GM12878 (cell line): Measurements from ENCODE around the gene TRABD. TPM values are rescaled to one million over a fixed set of nuclear protein-coding genes. Genes with fewer than 3 reads are reported as not detected.
"Not testable (repeated sequence)": the region's sequence is repeated elsewhere in the genome, so short reads cannot be mapped to it uniquely, and the experiment has no call there.

ENCODE experiments used
- ATAC-seq: fragments of 200-7000 bp; cut with Tn5 transposase; 3 replicates; pipeline ENCODE4 v1.9.1; 2020; ENCODE audit warnings: mild to moderate bottlenecking, moderate library complexity
- BruUV-seq: library from RNA; stranded (reverse); fragments of 400-500 nt; replicated peaks from 2 replicates; lab custom pipeline; 2021; lab: Mats Ljungman, UMichigan
- CTCF ChIA-PET: fragments of 300-600 bp; sonication (Branson Sonifier 250); formaldehyde crosslinking; extraction: SDS; loops from one replicate; lab custom pipeline; 2021; ENCODE audit warnings: inconsistent platforms; lab: Yijun Ruan, JAX
- POLR2A ChIA-PET: fragments of 350-600 bp; formaldehyde crosslinking; extraction: SDS; loops from one replicate; lab custom pipeline; 2021; ENCODE audit warnings: inconsistent platforms; lab: Charles Lee
- RAD21 ChIA-PET: fragments of 300-600 bp; sonication (Branson Sonifier 250); formaldehyde crosslinking; loops from one replicate; lab custom pipeline; 2023; ENCODE audit warnings: antibody characterized with exemption; ENCODE audit not compliant: unreplicated experiment; lab: Charles Lee
- SMC1A ChIA-PET: fragments of 300-600 bp; sonication (Branson Sonifier 250); formaldehyde crosslinking; loops from one replicate; lab custom pipeline; 2023; ENCODE audit not compliant: unreplicated experiment, uncharacterized antibody; lab: Charles Lee
- DNase-seq: peaks from one replicate; pipeline ENCODE4 v3.0.0-alpha.2; 2011; ENCODE audit warnings: low read depth, low spot score
- FAIRE-seq: peaks from 3 replicates; lab custom pipeline; 2011; peaks lifted over from hg19 to GRCh38; lab: Jason Lieb, UNC
- H2AFZ ChIP-seq: 2 replicates; pipeline ENCODE4 v1.6.0; 2011; ENCODE audit warnings: low read depth, low read length, control low read depth; ENCODE audit not compliant: control insufficient read depth
- H3K27ac ChIP-seq: 2 replicates; pipeline ENCODE4 v1.5.1; 2011; ENCODE audit warnings: control low read depth; ENCODE audit not compliant: control insufficient read depth, insufficient read depth
- H3K27me3 ChIP-seq, 2 experiments: replicated peaks in 1 of 2; 2 replicates each; pipeline versions ENCODE4 v1.6.0 to v1.6.1; 2011; ENCODE audit warnings: low read length in 1 of 2; ENCODE audit not compliant: control insufficient read depth in 2 of 2, insufficient read depth in 2 of 2
- H3K36me3 ChIP-seq, 2 experiments: 2 replicates each; pipeline ENCODE4 v1.5.1; 2011; ENCODE audit warnings: low read length in 1 of 2; ENCODE audit not compliant: control insufficient read depth in 2 of 2, insufficient read depth in 2 of 2
- H3K4me1 ChIP-seq: 2 replicates; pipeline ENCODE4 v1.6.1; 2011; ENCODE audit warnings: mild to moderate bottlenecking, low read length, moderate library complexity, mixed read lengths; ENCODE audit not compliant: control insufficient read depth, insufficient read depth
- H3K4me2 ChIP-seq: 2 replicates; pipeline ENCODE4 v1.6.0; 2011; ENCODE audit warnings: control low read depth; ENCODE audit not compliant: control insufficient read depth, insufficient read depth
- H3K4me3 ChIP-seq: fragments of 200-600 bp; sonication (generic); 2 replicates; pipeline ENCODE4 v1.5.1; 2016
- H3K79me2 ChIP-seq: 2 replicates; pipeline ENCODE4 v1.6.0; 2011; ENCODE audit warnings: low read length; ENCODE audit not compliant: control insufficient read depth, insufficient read depth
- H3K9ac ChIP-seq: 2 replicates; pipeline ENCODE4 v1.8.0; 2011; ENCODE audit warnings: low read length, control low read depth, mixed read lengths; ENCODE audit not compliant: control insufficient read depth, insufficient read depth
- H3K9me3 ChIP-seq: replicated peaks from 3 replicates; pipeline ENCODE4 v1.5.1; 2011; ENCODE audit warnings: mild to moderate bottlenecking, low read length; ENCODE audit not compliant: control insufficient read depth, insufficient read depth
- H4K20me1 ChIP-seq: 2 replicates; pipeline ENCODE4 v1.6.0; 2011; ENCODE audit not compliant: control insufficient read depth, insufficient read depth
- BRCA1 ChIP-seq: IDR thresholded peaks from 2 replicates; pipeline ENCODE4 v1.6.1; 2011; ENCODE audit warnings: low read depth, low read length, improper control_type of control experiment
- HDAC2 ChIP-seq: fragments of 200-600 bp; sonication (generic); IDR thresholded peaks from 2 replicates; pipeline ENCODE4 v1.6.1; 2017
- NRF1 ChIP-seq: conservative IDR thresholded peaks from 2 replicates; pipeline ENCODE4 v1.6.1; 2011; ENCODE audit warnings: mild to moderate bottlenecking, low read depth, low read length, improper control_type of control experiment
- STAT1 ChIP-seq: fragments of 450-650 bp; conservative IDR thresholded peaks from 2 replicates; pipeline ENCODE4 v1.6.1; 2014; ENCODE audit warnings: antibody characterized with exemption, mild to moderate bottlenecking
- WGBS: methylation state at CpG from one replicate; pipeline ENCODE4 v1.1.6; 2016; ENCODE audit warnings: low lambda C conversion rate; ENCODE audit not compliant: insufficient replicate concordance, insufficient coverage; ENCODE audit errors: missing lambda C conversion rate; 5-methylcytosine and 5-hydroxymethylcytosine counted together
- in situ Hi-C: fragments of 300-500 bp; cut with MboI; formaldehyde crosslinking; loops from 9 replicates; pipeline ENCODE4 v1.14.3; 2018; ENCODE audit warnings: mixed read lengths
- intact Hi-C: fragments of 100-400 bp; cut with micrococcal nuclease; formaldehyde crosslinking; loops from one replicate; pipeline ENCODE4 v1.14.2; 2022; ENCODE audit not compliant: unreplicated experiment
- polyA plus RNA-seq, 11 experiments: library from polyadenylated mRNA; depleted of rRNA in 4 of 11; unstranded in 6 of 11; stranded (reverse) in 5 of 11; fragments of >200 nt; fragmentation: Nextera tagmentation in 4 of 11; fragmentation: Illumina TruSeq in 1 of 11; extraction: Ambion mirVana in 4 of 11; extraction: Trizol in 1 of 11; gene quantifications; 1 replicate in 1 of 11; 2 replicates in 10 of 11; pipeline versions ENCODE4 v1.2.1 to v1.2.3, GENCODE V29; 2011 to 2016; ENCODE audit warnings: inconsistent platforms in 2 of 11, missing spikeins in 2 of 11, low read depth in 1 of 11
- total RNA-seq, 4 experiments: library from RNA; depleted of rRNA in 3 of 4; stranded (reverse); fragments of >200 nt in 3 of 4; fragmentation: Illumina TruSeq in 1 of 4; extraction: Trizol in 1 of 4; gene quantifications; 2 replicates each; pipeline versions ENCODE4 v1.2.1 to v1.2.3, GENCODE V29; 2013 to 2021

TRABD gene
- total and polyA plus RNA-seq, 10 of the 15 experiments (the other 5 are each of a cell fraction or from before 2014, with no cell fraction given) = 0.43 to 116 (median 58.1) TPM

- ChIA-PET RAD21 (no interaction called here), CTCF (interaction anchor here (0.7 to 1.6 kb wide), 3 partner anchors 57 to 64 kb away, joined by 3 to 4 read pairs (median 3); no protein-coding TSS in a partner anchor), SMC1A (no interaction called here), POLR2A (no interaction called here)
- Histone ChIP-seq H3K36me3 (no peaks in the 10 kb centered on the region), H3K4me3 (no peak overlapping the region), H3K9ac (no peak overlapping the region), H3K4me1 (no peaks in the 10 kb centered on the region), H3K27me3 (no peaks in the 10 kb centered on the region; a peak in 2 of 4 replicates), H2AFZ (no peak overlapping the region), H3K79me2 (no peaks in the 10 kb centered on the region), H3K4me2 (no peak overlapping the region), H3K27ac (no peak overlapping the region), H4K20me1 (no peaks in the 10 kb centered on the region), H3K9me3 (no peaks in the 10 kb centered on the region)
- in situ Hi-C loops = loop anchor here (5.0 kb wide), 1 partner anchor 66 kb away; no protein-coding TSS in a partner anchor
- no peak for FAIRE-seq
- no peak for ATAC-seq
- BruUV-seq = no TSS peak
- no peak for TF ChIP-seq BRCA1
- TF ChIP-seq NRF1 = no peak
- TF ChIP-seq STAT1 = no peak
- TF ChIP-seq HDAC2 = no peak
- intact Hi-C loops = no loop called here
- DNase-seq = no peak
- 51% methylated on average over 26 of the region's 27 CpGs for WGBS
These were observed 39.1 kb upstream of the TRABD start for GRCh38 chr22:50146439-50147238.

GRCh38 chr22:50147258-50148165 lies 38.2 kb upstream of the TRABD start:
- H3K9me3 ChIP-seq, H3K9ac ChIP-seq, H3K27me3 ChIP-seq, DNase-seq, H2AFZ ChIP-seq, intact Hi-C loops, ATAC-seq, H4K20me1 ChIP-seq, H3K4me3 ChIP-seq, H3K36me3 ChIP-seq, H3K4me1 ChIP-seq, H3K27ac ChIP-seq, FAIRE-seq, BruUV-seq, H3K4me2 ChIP-seq, H3K79me2 ChIP-seq: not testable (repeated sequence)
- RAD21 ChIA-PET = interaction anchor here (1.1 kb wide), 1 partner anchor 45 kb away, joined by 3 read pairs; no protein-coding TSS in a partner anchor
- SMC1A ChIA-PET = interaction anchor here (0.8 to 1.5 kb wide), 2 partner anchors 54 to 79 kb away, joined by 3 read pairs; no protein-coding TSS in a partner anchor
- CTCF ChIA-PET = interaction anchor here (0.7 to 2.4 kb wide), 8 partner anchors 56 to 90 kb away, joined by 3 to 15 read pairs (median 4); no protein-coding TSS in a partner anchor
- in situ Hi-C loops = loop anchor here (5.0 kb wide), 1 partner anchor 65 kb away; no protein-coding TSS in a partner anchor
- WGBS = 60% methylated on average over 13 of the region's 26 CpGs
- POLR2A ChIA-PET = interaction anchor here (1.3 kb wide), 1 partner anchor 43 kb away, joined by 3 read pairs; no protein-coding TSS in a partner anchor
